Activated CD4-positive, alpha-beta memory T cell treated with anti-CD3 and anti-CD28 coated beads for 36 hours (primary cell): ENCODE measurements around the gene HS2ST1. TPM values are rescaled to one million over a fixed set of nuclear protein-coding genes. Genes with fewer than 3 reads are reported as not detected.

ENCODE experiments used
- CTCF ChIA-PET: fragments of 350-600 bp; sonication (Branson Sonifier 250); formaldehyde crosslinking; loops from one replicate; lab custom pipeline; 2021; ENCODE audit warnings: antibody characterized with exemption, inconsistent platforms; lab: Charles Lee
- POLR2A ChIA-PET: fragments of 350-600 bp; sonication (Branson Sonifier 250); formaldehyde crosslinking; loops from one replicate; lab custom pipeline; 2021; ENCODE audit warnings: antibody characterized with exemption; lab: Charles Lee
- DNase-seq: peaks from one replicate; pipeline ENCODE4 v3.0.0-alpha.2; 2020
- H3K27ac Mint-ChIP-seq: one replicate; pipeline ENCODE4 v1.8.0; 2021; ENCODE audit warnings: mixed read lengths
- H3K27me3 Mint-ChIP-seq: one replicate; pipeline ENCODE4 v1.8.0; 2021; ENCODE audit warnings: mixed read lengths
- H3K36me3 Mint-ChIP-seq: one replicate; pipeline ENCODE4 v1.8.0; 2021; ENCODE audit warnings: mixed read lengths
- H3K4me1 Mint-ChIP-seq: one replicate; pipeline ENCODE4 v1.8.0; 2021; ENCODE audit warnings: low read depth, mixed read lengths
- H3K4me3 Mint-ChIP-seq: one replicate; pipeline ENCODE4 v1.8.0; 2021; ENCODE audit warnings: mild to moderate bottlenecking, mixed read lengths
- H3K9me3 Mint-ChIP-seq: one replicate; pipeline ENCODE4 v1.8.0; 2021; ENCODE audit warnings: mixed read lengths
- intact Hi-C: fragments of 100-400 bp; cut with micrococcal nuclease; formaldehyde crosslinking; loops from one replicate; pipeline ENCODE4 v1.15.1; 2023
- total RNA-seq, 2 experiments: library from RNA; stranded (reverse); gene quantifications; one replicate each; pipeline ENCODE4 v1.2.3, GENCODE V29; 2021

Gene HS2ST1
- total RNA-seq, 2 experiments from 2014 or later, result 16.4 to 16.5 TPM

- DNase-seq, result no peak
- Mint-ChIP-seq H3K4me1 (peaks cover 2% of the 10 kb centered on the region), H3K27ac (no peak overlapping the region), H3K27me3 (no peaks in the 10 kb centered on the region), H3K36me3 (no peaks in the 10 kb centered on the region), H3K9me3 (no peaks in the 10 kb centered on the region), H3K4me3 (no peak overlapping the region)
- CTCF ChIA-PET, result no interaction called here
- POLR2A ChIA-PET, result no interaction called here
- intact Hi-C loops, result no loop called here
Observed at GRCh38 chr1:87034351-87034750, 119.9 kb downstream of the HS2ST1 start.

GRCh38 chr1:87039096-87039495 lies 124.7 kb downstream of the HS2ST1 start:
- no peak for DNase-seq
- Mint-ChIP-seq H3K27me3 (no peaks in the 10 kb centered on the region), H3K4me3 (no peak overlapping the region), H3K4me1 (peaks cover 12% of the 10 kb centered on the region), H3K36me3 (no peaks in the 10 kb centered on the region), H3K27ac (no peak overlapping the region), H3K9me3 (no peaks in the 10 kb centered on the region)
- ChIA-PET POLR2A (no interaction called here), CTCF (no interaction called here)
- intact Hi-C loops, result no loop called here

- Mint-ChIP-seq H3K27me3 (no peaks in the 10 kb centered on the region), H3K9me3 (peaks cover 5% of the 10 kb centered on the region), H3K4me1 (peaks cover 34% of the 10 kb centered on the region), H3K27ac (no peak overlapping the region), H3K4me3 (no peak overlapping the region), H3K36me3 (peaks cover 7% of the 10 kb centered on the region)
- no peak for DNase-seq
- ChIA-PET POLR2A (no interaction called here), CTCF (no interaction called here)
- intact Hi-C loops, result loop anchor here (10.0 kb wide), 3 partner anchors 293 to 647 kb away; partner anchors contain the start of genes ODF2L and SH3GLB1
Observed at GRCh38 chr1:87042111-87042811, 127.8 kb downstream of the HS2ST1 start.

- no peaks in the 10 kb centered on the region for H3K27me3 Mint-ChIP-seq
- peaks cover 15% of the 10 kb centered on the region for H3K36me3 Mint-ChIP-seq
- peak overlapping the region; percentile 82 for H3K27ac Mint-ChIP-seq
- CTCF ChIA-PET, result interaction anchor here (0.7 to 2.2 kb wide), 2 partner anchors 40 to 1641 kb away, joined by 4 to 8 read pairs; no protein-coding TSS in a partner anchor
- intact Hi-C loops, result loop anchor here (10.0 kb wide), 3 partner anchors 290 to 650 kb away; partner anchors contain the start of genes ODF2L and SH3GLB1
- DNase-seq, result no peak
- H3K4me3 Mint-ChIP-seq, result no peak overlapping the region
- peaks cover 16% of the 10 kb centered on the region for H3K9me3 Mint-ChIP-seq
- peaks cover 37% of the 10 kb centered on the region for H3K4me1 Mint-ChIP-seq
- POLR2A ChIA-PET, result interaction anchor here (1.1 to 2.1 kb wide), 2 partner anchors 22 to 130 kb away, joined by 3 to 11 read pairs; partner anchors contain the start of genes HS2ST1 and SELENOF
Observed at GRCh38 chr1:87044424-87044823, 130.0 kb downstream of the HS2ST1 start.

DNA sequence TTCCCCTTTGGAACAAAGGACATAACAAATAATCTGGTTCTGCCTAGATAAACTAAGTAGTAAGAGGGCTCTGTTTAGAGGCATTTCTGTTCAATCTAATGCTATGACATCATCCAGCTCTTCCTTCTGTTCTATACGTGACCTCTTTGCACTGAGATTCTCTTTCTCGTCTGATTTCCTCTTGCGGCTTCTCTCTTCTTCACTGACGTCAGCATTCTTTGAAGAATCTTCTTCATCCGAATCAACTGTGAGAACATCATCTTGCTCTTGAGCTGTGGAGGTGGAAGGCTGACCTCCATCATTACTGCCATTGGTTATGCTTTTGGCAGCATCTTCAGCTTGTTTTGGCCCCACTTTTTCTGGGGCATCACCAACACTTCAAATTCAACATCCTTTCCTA lies 130.4 kb downstream of the HS2ST1 start:
- peak overlapping the region; percentile 36 for H3K4me3 Mint-ChIP-seq

DNA sequence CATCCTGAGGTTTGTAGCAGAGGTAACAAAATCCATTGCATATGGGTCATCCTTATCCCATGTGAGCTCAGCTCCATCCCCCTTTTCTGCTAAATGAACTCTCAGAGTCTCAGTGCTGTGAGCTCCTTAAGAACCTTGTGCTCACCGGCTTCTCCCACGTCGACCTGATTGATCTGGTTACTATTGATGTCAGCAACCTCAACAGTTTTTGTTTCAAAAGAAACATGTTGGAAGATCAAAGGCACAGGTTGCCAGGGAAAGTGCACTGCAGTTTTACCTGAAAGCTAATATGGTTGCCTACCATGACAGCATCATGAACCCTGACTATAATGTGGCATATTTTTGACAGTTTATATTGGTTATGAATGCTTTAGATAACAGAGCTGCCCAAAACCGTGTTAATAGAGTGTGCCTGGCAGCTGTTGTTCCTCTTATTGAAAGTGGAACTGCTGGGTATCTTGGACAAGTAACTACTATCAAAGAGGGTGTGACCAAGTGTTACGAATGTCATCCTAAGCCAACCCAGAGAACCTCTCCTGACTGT lies 131.4 kb downstream of the HS2ST1 start:
- peak; percentile 75 for DNase-seq
- POLR2A ChIA-PET, result interaction anchor here (1.6 to 2.1 kb wide), 3 partner anchors 32 to 341 kb away, joined by 5 to 11 read pairs (median 6); partner anchors contain the start of genes HS2ST1, SELENOF and SH3GLB1

More for the DNA sequence above, 130.4 kb downstream of the HS2ST1 start:
- ChIA-PET POLR2A (interaction anchor here (1.1 to 2.1 kb wide), 4 partner anchors 23 to 340 kb away, joined by 3 to 11 read pairs (median 6); partner anchors contain the start of genes HS2ST1, SELENOF and SH3GLB1), CTCF (interaction anchor here (0.7 to 2.2 kb wide), 2 partner anchors 40 to 1640 kb away, joined by 4 to 8 read pairs; no protein-coding TSS in a partner anchor)
- Mint-ChIP-seq H3K36me3 (peaks cover 15% of the 10 kb centered on the region), H3K9me3 (peaks cover 16% of the 10 kb centered on the region), H3K27me3 (no peaks in the 10 kb centered on the region), H3K4me1 (peaks cover 41% of the 10 kb centered on the region), H3K27ac (peak overlapping the region; percentile 82)
- intact Hi-C loops, result loop anchor here (1.0 to 10.0 kb wide), 5 partner anchors 33 to 650 kb away; partner anchors contain the start of genes HS2ST1, ODF2L, SELENOF and SH3GLB1
- peak; percentile 30 for DNase-seq

DNA sequence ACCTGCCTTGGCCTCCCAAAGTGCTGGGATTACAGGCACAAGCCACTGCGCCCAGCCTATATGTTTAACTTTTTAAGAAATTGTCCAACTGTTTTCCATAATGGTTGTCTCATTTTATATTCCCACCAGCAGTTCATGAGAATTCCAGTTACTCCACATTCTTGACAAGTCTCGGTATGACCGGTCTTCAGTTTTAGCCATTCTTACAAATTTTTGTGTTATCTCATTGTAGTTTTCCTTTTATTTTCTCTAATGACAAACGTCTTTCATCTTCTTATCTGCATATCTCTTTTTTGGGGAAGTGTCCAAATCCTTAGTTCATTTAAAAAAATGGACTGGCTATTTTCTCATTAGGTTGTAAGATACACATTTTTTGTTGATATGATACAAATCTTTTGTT lies 132.5 kb downstream of the HS2ST1 start:
- Mint-ChIP-seq H3K36me3 (peaks cover 15% of the 10 kb centered on the region), H3K27me3 (no peaks in the 10 kb centered on the region), H3K4me3 (no peak overlapping the region), H3K27ac (no peak overlapping the region), H3K9me3 (peaks cover 16% of the 10 kb centered on the region), H3K4me1 (peaks cover 43% of the 10 kb centered on the region)
- POLR2A ChIA-PET, result no interaction called here
- intact Hi-C loops, result loop anchor here (10.0 kb wide), 3 partner anchors 288 to 652 kb away; partner anchors contain the start of genes ODF2L and SH3GLB1
- DNase-seq, result no peak
- CTCF ChIA-PET, result no interaction called here

More for the DNA sequence above, 131.4 kb downstream of the HS2ST1 start:
- intact Hi-C loops, result loop anchor here (1.0 to 10.0 kb wide), 5 partner anchors 32 to 651 kb away; partner anchors contain the start of genes HS2ST1, ODF2L, SELENOF and SH3GLB1
- Mint-ChIP-seq H3K4me3 (peak overlapping the region; percentile 45), H3K9me3 (peaks cover 16% of the 10 kb centered on the region), H3K4me1 (peaks cover 48% of the 10 kb centered on the region), H3K27ac (peak overlapping the region; percentile 82), H3K36me3 (peaks cover 15% of the 10 kb centered on the region), H3K27me3 (no peaks in the 10 kb centered on the region)
- CTCF ChIA-PET, result interaction anchor here (0.9 to 2.2 kb wide), 4 partner anchors 12 to 341 kb away, joined by 3 to 8 read pairs (median 4); partner anchors contain the start of genes SELENOF and SH3GLB1

GRCh38 chr1:87048237-87048636 lies 133.8 kb downstream of the HS2ST1 start:
- CTCF ChIA-PET, result no interaction called here
- POLR2A ChIA-PET, result no interaction called here
- Mint-ChIP-seq H3K36me3 (peaks cover 15% of the 10 kb centered on the region), H3K4me3 (no peak overlapping the region), H3K9me3 (peaks cover 16% of the 10 kb centered on the region), H3K27ac (no peak overlapping the region), H3K27me3 (no peaks in the 10 kb centered on the region), H3K4me1 (peaks cover 37% of the 10 kb centered on the region)
- intact Hi-C loops, result loop anchor here (10.0 kb wide), 3 partner anchors 287 to 653 kb away; partner anchors contain the start of genes ODF2L and SH3GLB1
- no peak for DNase-seq

DNA sequence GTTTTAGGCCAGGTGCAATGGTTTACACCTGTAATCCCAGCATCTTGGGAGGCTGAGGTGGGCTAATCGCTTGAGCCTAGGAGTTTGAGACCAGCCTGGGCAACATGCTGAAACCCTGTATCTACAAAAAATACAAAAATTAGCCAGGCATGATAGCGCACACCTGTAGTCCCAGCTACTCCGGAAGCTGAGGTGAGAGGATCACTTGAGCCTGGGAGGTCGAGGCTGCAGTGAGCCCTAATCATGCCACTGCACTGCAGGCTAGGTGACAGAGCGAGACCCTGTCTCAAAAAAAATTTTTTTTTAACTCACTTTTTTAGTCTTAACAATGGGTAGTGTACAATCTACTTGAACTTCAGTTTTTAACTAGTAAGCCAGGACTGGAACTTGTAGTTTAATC lies 137.5 kb downstream of the HS2ST1 start:
- H3K4me1 Mint-ChIP-seq, result peaks cover 14% of the 10 kb centered on the region
- no peak for DNase-seq
- H3K36me3 Mint-ChIP-seq, result peaks cover 10% of the 10 kb centered on the region
- ChIA-PET POLR2A (no interaction called here), CTCF (interaction anchor here (1.4 kb wide), 1 partner anchor 218 kb away, joined by 3 read pairs; no protein-coding TSS in a partner anchor)
- intact Hi-C loops, result no loop called here
- no peak overlapping the region for H3K27ac Mint-ChIP-seq
- H3K27me3 Mint-ChIP-seq, result no peaks in the 10 kb centered on the region
- H3K9me3 Mint-ChIP-seq, result peaks cover 14% of the 10 kb centered on the region
- H3K4me3 Mint-ChIP-seq, result no peak overlapping the region

DNA sequence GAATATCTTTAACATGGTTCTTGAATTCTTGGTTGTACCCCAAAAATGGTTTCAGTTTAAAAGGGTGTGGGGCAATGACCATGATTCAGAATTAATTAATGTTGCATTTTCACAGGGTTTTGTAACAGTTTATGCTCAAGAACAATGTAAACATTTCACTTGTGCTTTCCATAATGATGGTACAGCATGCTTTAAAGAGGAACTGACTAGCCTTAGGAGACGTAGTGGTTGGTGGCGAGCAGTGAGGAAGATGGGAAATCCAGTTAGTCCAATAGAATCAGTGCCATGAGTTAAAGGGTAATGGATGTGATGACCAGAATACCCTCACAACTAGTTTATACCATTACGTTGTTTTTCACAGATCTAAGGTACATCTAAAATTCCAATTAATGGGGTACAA lies 138.0 kb downstream of the HS2ST1 start:
- CTCF ChIA-PET, result interaction anchor here (1.4 kb wide), 1 partner anchor 218 kb away, joined by 3 read pairs; no protein-coding TSS in a partner anchor
- intact Hi-C loops, result no loop called here
- no peak overlapping the region for H3K4me3 Mint-ChIP-seq
- peaks cover 8% of the 10 kb centered on the region for H3K36me3 Mint-ChIP-seq
- no peak for DNase-seq
- H3K9me3 Mint-ChIP-seq, result peaks cover 11% of the 10 kb centered on the region
- no peaks in the 10 kb centered on the region for H3K27me3 Mint-ChIP-seq
- H3K27ac Mint-ChIP-seq, result no peak overlapping the region
- peaks cover 14% of the 10 kb centered on the region for H3K4me1 Mint-ChIP-seq
- POLR2A ChIA-PET, result no interaction called here

DNA sequence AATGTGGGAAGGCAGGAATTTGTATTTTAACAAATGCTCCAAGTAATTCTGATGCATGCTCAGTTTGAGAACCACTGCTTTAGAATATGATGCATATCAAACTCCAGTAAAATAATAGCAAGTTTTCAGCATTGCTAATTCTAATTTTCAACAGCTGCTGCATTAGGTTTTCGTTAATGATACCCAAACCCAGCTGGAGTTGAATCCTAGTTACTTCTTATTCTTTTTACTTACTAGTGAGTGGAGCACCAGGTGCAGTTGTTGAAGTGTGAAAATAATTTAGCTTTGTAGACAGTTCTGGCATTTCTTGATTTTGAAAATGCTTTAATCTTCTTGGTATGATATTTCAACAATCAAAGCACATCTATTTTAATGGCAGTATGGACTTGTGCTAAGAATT lies 138.5 kb downstream of the HS2ST1 start:
- Mint-ChIP-seq H3K4me1 (peaks cover 17% of the 10 kb centered on the region), H3K36me3 (peaks cover 7% of the 10 kb centered on the region), H3K27ac (no peak overlapping the region), H3K4me3 (no peak overlapping the region), H3K9me3 (peaks cover 5% of the 10 kb centered on the region), H3K27me3 (no peaks in the 10 kb centered on the region)
- intact Hi-C loops, result no loop called here
- DNase-seq, result no peak
- ChIA-PET CTCF (interaction anchor here (1.4 kb wide), 1 partner anchor 219 kb away, joined by 3 read pairs; no protein-coding TSS in a partner anchor), POLR2A (no interaction called here)

DNA sequence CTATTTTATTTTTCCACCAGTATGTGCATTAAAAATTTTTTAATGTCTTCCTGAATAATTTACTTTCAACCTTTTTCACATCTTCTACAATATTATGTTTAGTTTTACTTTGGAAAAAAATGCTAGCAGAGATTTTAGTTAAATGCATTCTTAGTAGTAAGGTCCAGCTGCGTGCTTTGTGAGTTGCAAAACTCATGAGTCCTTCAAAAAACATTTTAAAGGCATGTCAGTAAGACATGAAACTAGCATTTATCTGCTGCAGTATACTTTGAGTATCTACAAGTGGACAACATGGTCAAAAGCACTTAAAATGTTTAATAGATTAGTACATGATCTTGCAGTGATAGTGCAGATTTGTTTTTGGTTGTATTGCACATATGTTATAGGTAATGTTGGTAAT lies 139.0 kb downstream of the HS2ST1 start:
- DNase-seq, result no peak
- H3K27me3 Mint-ChIP-seq, result no peaks in the 10 kb centered on the region
- H3K4me3 Mint-ChIP-seq, result no peak overlapping the region
- ChIA-PET CTCF (no interaction called here), POLR2A (no interaction called here)
- no peak overlapping the region for H3K27ac Mint-ChIP-seq
- intact Hi-C loops, result no loop called here
- H3K36me3 Mint-ChIP-seq, result peaks cover 3% of the 10 kb centered on the region
- H3K4me1 Mint-ChIP-seq, result peaks cover 21% of the 10 kb centered on the region
- H3K9me3 Mint-ChIP-seq, result peaks cover under 1% of the 10 kb centered on the region
